ENCODE measurements around the gene MEP1A.

The MEP1A gene

GRCh38 chr6:46776070-46776712 lies 17.0 kb upstream of the MEP1A start:
- no peak for DNase-seq

- no peak for DNase-seq
Measured at GRCh38 chr6:46777476-46778346, 15.5 kb upstream of the MEP1A start.

GRCh38 chr6:46781478-46782378 lies 11.5 kb upstream of the MEP1A start:
- DNase-seq = no peak

GRCh38 chr6:46784535-46784934 lies 8.7 kb upstream of the MEP1A start:
- DNase-seq = no peak

- no peak for DNase-seq
Measured at GRCh38 chr6:46787871-46788540, 5.2 kb upstream of the MEP1A start.

- no peak for DNase-seq
Measured at GRCh38 chr6:46788791-46789190, 4.4 kb upstream of the MEP1A start.

- DNase-seq = no peak
Measured at GRCh38 chr6:46789434-46790354, 3.5 kb upstream of the MEP1A start.

GRCh38 chr6:46790355-46790874 lies 2.8 kb upstream of the MEP1A start:
- no peak for DNase-seq

GRCh38 chr6:46792635-46793034 lies 554 bp upstream of the MEP1A start:
- no peak for DNase-seq

- no peak for DNase-seq
Measured at GRCh38 chr6:46794068-46794467, 879 bp downstream of the MEP1A start.

GRCh38 chr6:46795816-46796215 lies 2.6 kb downstream of the MEP1A start:
- DNase-seq = no peak

- DNase-seq = no peak
Measured at GRCh38 chr6:46796848-46797580, 3.8 kb downstream of the MEP1A start.

- no peak for DNase-seq
Measured at GRCh38 chr6:46799657-46800056, 6.5 kb downstream of the MEP1A start.

- no peak for DNase-seq
Measured at GRCh38 chr6:46808806-46809205, 15.6 kb downstream of the MEP1A start.

GRCh38 chr6:46815130-46815529 lies 21.9 kb downstream of the MEP1A start:
- DNase-seq = no peak

- DNase-seq = no peak
Measured at GRCh38 chr6:46816626-46817025, 23.4 kb downstream of the MEP1A start.

GRCh38 chr6:46819561-46819960 lies 26.4 kb downstream of the MEP1A start:
- DNase-seq = no peak

- DNase-seq = no peak
Measured at GRCh38 chr6:46821458-46821881, 28.3 kb downstream of the MEP1A start.

- no peak for DNase-seq
Measured at GRCh38 chr6:46828939-46829338, 35.8 kb downstream of the MEP1A start.

GRCh38 chr6:46832816-46833215 lies 39.6 kb downstream of the MEP1A start:
- DNase-seq = no peak
